Measurements from ENCODE around the gene SNX25.

The SNX25 gene

GRCh38 chr4:185404031-185404430 is 194.6 kb downstream of the SNX25 start:
- TF ChIP-seq, protein P1, sequence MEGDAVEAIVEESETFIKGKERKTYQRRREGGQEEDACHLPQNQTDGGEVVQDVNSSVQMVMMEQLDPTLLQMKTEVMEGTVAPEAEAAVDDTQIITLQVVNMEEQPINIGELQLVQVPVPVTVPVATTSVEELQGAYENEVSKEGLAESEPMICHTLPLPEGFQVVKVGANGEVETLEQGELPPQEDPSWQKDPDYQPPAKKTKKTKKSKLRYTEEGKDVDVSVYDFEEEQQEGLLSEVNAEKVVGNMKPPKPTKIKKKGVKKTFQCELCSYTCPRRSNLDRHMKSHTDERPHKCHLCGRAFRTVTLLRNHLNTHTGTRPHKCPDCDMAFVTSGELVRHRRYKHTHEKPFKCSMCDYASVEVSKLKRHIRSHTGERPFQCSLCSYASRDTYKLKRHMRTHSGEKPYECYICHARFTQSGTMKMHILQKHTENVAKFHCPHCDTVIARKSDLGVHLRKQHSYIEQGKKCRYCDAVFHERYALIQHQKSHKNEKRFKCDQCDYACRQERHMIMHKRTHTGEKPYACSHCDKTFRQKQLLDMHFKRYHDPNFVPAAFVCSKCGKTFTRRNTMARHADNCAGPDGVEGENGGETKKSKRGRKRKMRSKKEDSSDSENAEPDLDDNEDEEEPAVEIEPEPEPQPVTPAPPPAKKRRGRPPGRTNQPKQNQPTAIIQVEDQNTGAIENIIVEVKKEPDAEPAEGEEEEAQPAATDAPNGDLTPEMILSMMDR (conservative IDR thresholded peaks at IDR 0.05) = no peak
- H3K27ac ChIP-seq = no peak overlapping the region

DNA sequence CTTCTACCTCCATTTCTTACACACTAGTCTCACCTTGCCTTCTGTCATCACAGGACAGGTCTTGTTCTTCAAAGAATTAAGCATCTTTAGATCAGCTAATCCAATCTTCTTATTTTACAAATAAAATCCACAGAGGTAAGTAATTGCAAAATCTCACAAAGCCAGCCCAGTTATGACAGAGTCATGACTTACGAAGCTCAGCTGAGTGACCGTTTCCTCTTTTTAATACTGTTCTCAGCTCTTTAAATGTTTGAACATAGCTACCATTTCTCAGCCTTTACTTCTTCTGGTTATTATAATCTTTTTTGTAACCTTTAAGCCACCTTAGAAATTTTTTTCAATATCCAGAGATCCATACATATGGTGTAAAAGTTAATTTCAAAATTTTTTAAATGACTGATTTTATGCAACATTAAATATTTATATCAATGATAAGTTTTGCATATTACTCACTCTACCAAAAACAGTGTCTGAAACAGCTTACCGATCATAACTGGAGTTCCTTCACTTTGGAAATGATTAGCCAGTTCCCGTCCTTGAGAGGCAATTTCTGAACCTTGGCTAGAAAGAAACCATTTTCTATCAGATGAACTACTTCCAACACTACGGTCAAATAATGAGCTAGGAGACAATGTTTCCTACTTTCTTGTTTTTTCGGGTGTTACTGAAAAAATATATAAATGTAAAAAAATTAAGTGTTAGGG is 196.1 kb downstream of the SNX25 start:
- TF ChIP-seq, protein P1 (conservative IDR thresholded peaks at IDR 0.05) = no peak
- no peak overlapping the region for H3K27ac ChIP-seq

DNA sequence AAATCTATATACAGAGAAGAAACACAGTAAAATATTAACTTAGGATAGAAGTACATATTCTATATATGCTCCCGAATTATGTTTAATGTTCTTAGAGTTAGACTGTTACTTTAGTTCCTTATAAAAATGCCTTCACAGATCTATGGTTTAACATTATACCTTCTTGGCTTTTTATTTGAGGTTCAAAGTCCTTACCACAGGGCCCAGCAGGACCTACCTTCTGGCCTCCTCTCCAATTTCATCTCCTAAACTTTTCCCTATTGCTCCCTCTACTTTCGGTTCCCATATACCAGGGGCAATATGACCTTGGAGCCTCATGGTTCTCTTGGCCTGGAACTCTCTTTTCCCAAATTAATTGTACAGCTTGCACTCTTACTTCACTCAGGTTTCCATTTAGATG is 199.0 kb downstream of the SNX25 start:
- TF ChIP-seq, protein P1 (conservative IDR thresholded peaks at IDR 0.05) = no peak

GRCh38 chr4:185411849-185412248 is 202.5 kb downstream of the SNX25 start:
- TF ChIP-seq, protein P1 (conservative IDR thresholded peaks at IDR 0.05) = no peak
- no peak overlapping the region for H3K27ac ChIP-seq

More for the DNA sequence above, 199.0 kb downstream of the SNX25 start:
- no peak overlapping the region for H3K27ac ChIP-seq

- H3K27ac ChIP-seq = no peak overlapping the region
- TF ChIP-seq, protein P1 (conservative IDR thresholded peaks at IDR 0.05) = no peak
Observed at GRCh38 chr4:185412412-185412811, 203.0 kb downstream of the SNX25 start.

Measured in VCaP (cell line).